HepG2 (cell line): Measurements from ENCODE around the gene CEP250. TPM values are rescaled to one million over a fixed set of nuclear protein-coding genes. Genes with fewer than 3 reads are reported as not detected.

ENCODE experiments used
- ATAC-seq: fragments of 200-7000 bp; cut with Tn5 transposase; 3 replicates; pipeline ENCODE4 v1.9.1; 2020; ENCODE audit warnings: mild to moderate bottlenecking, moderate library complexity
- BruUV-seq: library from RNA; stranded (reverse); fragments of 400-500 nt; replicated peaks from 2 replicates; lab custom pipeline; 2021; lab: Mats Ljungman, UMichigan
- CTCF ChIA-PET: fragments of 300-600 bp; formaldehyde crosslinking; extraction: SDS; loops from one replicate; lab custom pipeline; 2021; ENCODE audit warnings: low total read pairs, inconsistent platforms, low intra/inter-chr PET ratio; lab: Yijun Ruan, JAX
- POLR2A ChIA-PET: fragments of 350-600 bp; sonication (Branson Sonifier 250); formaldehyde crosslinking; loops from one replicate; lab custom pipeline; 2020; ENCODE audit warnings: antibody characterized with exemption, inconsistent platforms; lab: Yijun Ruan, JAX
- DNase-seq: peaks from one replicate; pipeline ENCODE4 v3.0.0-alpha.2; 2015; ENCODE audit warnings: low spot score
- FAIRE-seq: peaks from 3 replicates; lab custom pipeline; 2011; peaks lifted over from hg19 to GRCh38; lab: Jason Lieb, UNC
- H2AFZ ChIP-seq: one replicate; pipeline ENCODE4 v1.6.1; 2011; ENCODE audit warnings: low read length, inconsistent platforms
- H3K27ac ChIP-seq: fragments of 300-600 bp; 3 replicates; pipeline ENCODE4 v1.8.0; 2011; ENCODE audit warnings: mixed run types, mild to moderate bottlenecking, mixed read lengths, low read length, inconsistent platforms; ENCODE audit not compliant: insufficient read depth; ENCODE audit errors: extremely low read length
- H3K27me3 ChIP-seq, 2 experiments: fragments of 200-600 bp in 1 of 2; 2 replicates in 1 of 2; 3 replicates in 1 of 2; pipeline versions ENCODE4 v1.6.0 to v1.8.0; 2011; ENCODE audit warnings: low read length in 2 of 2, mild to moderate bottlenecking in 2 of 2, moderate library complexity in 2 of 2, inconsistent platforms in 1 of 2; ENCODE audit not compliant: insufficient read depth in 2 of 2, control insufficient read depth in 1 of 2
- H3K36me3 ChIP-seq, 2 experiments: fragments of 200-600 bp in 1 of 2; replicated peaks in 1 of 2; 2 replicates in 1 of 2; 3 replicates in 1 of 2; pipeline versions ENCODE4 v1.5.1 to v1.8.0; 2011; ENCODE audit warnings: low read length in 2 of 2, inconsistent platforms in 1 of 2; ENCODE audit not compliant: insufficient read depth in 2 of 2, control insufficient read depth in 1 of 2
- H3K4me1 ChIP-seq: 2 replicates; pipeline ENCODE4 v1.5.1; 2012; ENCODE audit warnings: low read length, inconsistent platforms; ENCODE audit not compliant: insufficient read depth
- H3K4me2 ChIP-seq: 2 replicates; pipeline ENCODE4 v1.6.0; 2011; ENCODE audit warnings: low read depth, low read length, inconsistent platforms
- H3K4me3 ChIP-seq, 3 experiments: fragments of 200-600 bp in 1 of 3; sonication (generic), shearing (Covaris generic) in 1 of 3; replicated peaks in 1 of 3; 2 replicates each; pipeline ENCODE4 v1.5.1; 2011 to 2016; ENCODE audit warnings: low read length in 3 of 3, inconsistent platforms in 2 of 3, low read depth in 2 of 3, mild to moderate bottlenecking in 2 of 3, control low read depth in 1 of 3, mixed read lengths in 1 of 3; ENCODE audit not compliant: insufficient read depth in 1 of 3
- H3K79me2 ChIP-seq: one replicate; pipeline ENCODE4 v1.6.1; 2011; ENCODE audit warnings: low read length, inconsistent platforms; ENCODE audit not compliant: insufficient read depth
- H3K9ac ChIP-seq: 2 replicates; pipeline ENCODE4 v1.6.0; 2011; ENCODE audit warnings: mild to moderate bottlenecking, low read depth, low read length, inconsistent platforms; ENCODE audit not compliant: insufficient read depth
- H3K9me3 ChIP-seq: 2 replicates; pipeline ENCODE4 v1.5.1; 2012; ENCODE audit warnings: mild to moderate bottlenecking, low read length
- H4K20me1 ChIP-seq: 2 replicates; pipeline ENCODE4 v1.6.0; 2011; ENCODE audit warnings: inconsistent platforms, mild to moderate bottlenecking, low read length, moderate library complexity; ENCODE audit not compliant: insufficient read depth
- AGO2 ChIP-seq: fragments of 200-400 bp; formaldehyde crosslinking; optimal IDR thresholded peaks from 2 replicates; pipeline ENCODE3; 2017; ENCODE audit warnings: mild to moderate bottlenecking, low read depth, low read length, moderate library complexity
- ATF7-NPFF ChIP-seq: sonication (generic); formaldehyde crosslinking; IDR thresholded peaks from 2 replicates; pipeline ENCODE4 v1.8.1; 2023; ENCODE audit warnings: mild to moderate bottlenecking, low read depth, missing genetic modification reagents, moderate library complexity
- DMAP1 ChIP-seq: IDR thresholded peaks from 2 replicates; pipeline ENCODE4 v1.6.1; 2016
- FIP1L1 ChIP-seq: fragments of 200-400 bp; formaldehyde crosslinking; IDR thresholded peaks from 2 replicates; pipeline ENCODE4 v1.6.1; 2018; ENCODE audit warnings: low read depth, mild to moderate bottlenecking, low read length, moderate library complexity, borderline replicate concordance; ENCODE audit not compliant: insufficient read depth
- GFI1 ChIP-seq: sonication (generic); formaldehyde crosslinking; IDR thresholded peaks from 2 replicates; pipeline ENCODE4 v1.5.0; 2020; ENCODE audit warnings: missing genetic modification reagents, mild to moderate bottlenecking, borderline replicate concordance
- HNF4A ChIP-seq: sonication (generic); formaldehyde crosslinking; IDR thresholded peaks from 2 replicates; pipeline ENCODE4 v1.4.0; 2020; ENCODE audit warnings: missing genetic modification reagents
- ISL2 ChIP-seq: sonication (generic); formaldehyde crosslinking; IDR thresholded peaks from 2 replicates; pipeline ENCODE4 v1.5.0; 2020; ENCODE audit warnings: missing genetic modification reagents
- JUN ChIP-seq: sonication (generic); formaldehyde crosslinking; IDR thresholded peaks from 2 replicates; pipeline ENCODE4 v1.4.0; 2020; ENCODE audit warnings: mild to moderate bottlenecking, missing genetic modification reagents
- PCBP2 ChIP-seq: fragments of 200-400 bp; formaldehyde crosslinking; optimal IDR thresholded peaks from 2 replicates; pipeline ENCODE3; 2018; ENCODE audit warnings: low read length, low read depth; ENCODE audit not compliant: poor library complexity, severe bottlenecking
- RBM39 ChIP-seq: fragments of 200-400 bp; formaldehyde crosslinking; IDR thresholded peaks from one replicate; pipeline ENCODE4 v1.6.1; 2018; ENCODE audit warnings: antibody characterized with exemption, mild to moderate bottlenecking, low read depth, low read length; ENCODE audit not compliant: poor library complexity, severe bottlenecking
- SRSF1 ChIP-seq: fragments of 200-400 bp; formaldehyde crosslinking; optimal IDR thresholded peaks from 2 replicates; pipeline ENCODE3; 2017; ENCODE audit warnings: mild to moderate bottlenecking, low read depth, low read length, moderate library complexity
- TAF15 ChIP-seq: fragments of 200-400 bp; formaldehyde crosslinking; IDR thresholded peaks from one replicate; pipeline ENCODE4 v1.6.1; 2018; ENCODE audit warnings: mild to moderate bottlenecking, low read depth, low read length; ENCODE audit not compliant: poor library complexity, severe bottlenecking
- XBP1 ChIP-seq: sonication (generic); formaldehyde crosslinking; IDR thresholded peaks from 2 replicates; pipeline ENCODE4 v1.5.0; 2020; ENCODE audit warnings: missing genetic modification reagents
- ZMYM4 ChIP-seq: sonication (generic); formaldehyde crosslinking; IDR thresholded peaks from 2 replicates; pipeline ENCODE4 v1.8.1; 2023; ENCODE audit warnings: mild to moderate bottlenecking, missing genetic modification reagents
- ZNF383 ChIP-seq: sonication (generic); formaldehyde crosslinking; IDR thresholded peaks from 2 replicates; pipeline ENCODE4 v1.4.0; 2020; ENCODE audit warnings: missing genetic modification reagents, mild to moderate bottlenecking, borderline replicate concordance
- ZNF570 ChIP-seq: sonication (generic); formaldehyde crosslinking; IDR thresholded peaks from 2 replicates; pipeline ENCODE4 v1.4.0; 2020; ENCODE audit warnings: mild to moderate bottlenecking, missing genetic modification reagents, borderline replicate concordance
- ZNF746 ChIP-seq: sonication (generic); formaldehyde crosslinking; IDR thresholded peaks from 2 replicates; pipeline ENCODE4 v1.8.0; 2022; ENCODE audit warnings: mild to moderate bottlenecking, missing genetic modification reagents
- ZNF878 ChIP-seq: sonication (generic); formaldehyde crosslinking; IDR thresholded peaks from 2 replicates; pipeline ENCODE4 v1.8.1; 2023; ENCODE audit warnings: mild to moderate bottlenecking, missing genetic modification reagents, moderate library complexity
- WGBS: methylation state at CpG from one replicate; pipeline ENCODE4 v1.1.6; 2017; ENCODE audit warnings: low lambda C conversion rate; 5-methylcytosine and 5-hydroxymethylcytosine counted together
- in situ Hi-C: cut with HindIII; loops from 2 replicates; pipeline ENCODE4 v1.10.0; 2017; ENCODE audit warnings: low pct_unique_long_range_greater_than_20kb; ENCODE audit not compliant: extremely low pct_ligation_motif_present
- intact Hi-C: fragments of 100-400 bp; cut with micrococcal nuclease; formaldehyde crosslinking; loops from one replicate; pipeline ENCODE4 v1.10.0; 2022; ENCODE audit not compliant: unreplicated experiment
- polyA plus RNA-seq, 8 experiments: library from polyadenylated mRNA; depleted of rRNA in 3 of 8; stranded (reverse) in 7 of 8; unstranded in 1 of 8; fragments of >200 nt; fragmentation: Illumina TruSeq in 4 of 8; extraction: Trizol in 4 of 8; gene quantifications; 2 replicates each; pipeline versions ENCODE4 v1.2.1 to v1.2.3, GENCODE V29; 2011 to 2016; ENCODE audit warnings: low read depth in 4 of 8, missing spikeins in 1 of 8, mixed read lengths in 1 of 8; ENCODE audit not compliant: insufficient read depth in 1 of 8
- total RNA-seq, 5 experiments: library from RNA; depleted of rRNA; stranded (reverse); fragments of >200 nt; fragmentation: Illumina TruSeq; extraction: Trizol; gene quantifications; 2 replicates each; pipeline ENCODE4 v1.2.3, GENCODE V29; 2016; ENCODE audit warnings: low read depth in 1 of 5
- TF ChIP-seq, protein P1 (sequence below): sonication (generic); formaldehyde crosslinking; IDR thresholded peaks from 2 replicates; pipeline ENCODE4 v1.5.1; 2020; ENCODE audit warnings: mild to moderate bottlenecking, missing genetic modification reagents, moderate library complexity
- TF ChIP-seq, protein P2 (sequence below): fragments of 450-650 bp; IDR thresholded peaks from 2 replicates; pipeline ENCODE4 v1.6.1; 2016

The CEP250 gene
- total and polyA plus RNA-seq, 2 of the 13 experiments (the other 11 are each of a cell fraction or from before 2014, with no cell fraction given): 28.8 to 55.3 TPM

DNA sequence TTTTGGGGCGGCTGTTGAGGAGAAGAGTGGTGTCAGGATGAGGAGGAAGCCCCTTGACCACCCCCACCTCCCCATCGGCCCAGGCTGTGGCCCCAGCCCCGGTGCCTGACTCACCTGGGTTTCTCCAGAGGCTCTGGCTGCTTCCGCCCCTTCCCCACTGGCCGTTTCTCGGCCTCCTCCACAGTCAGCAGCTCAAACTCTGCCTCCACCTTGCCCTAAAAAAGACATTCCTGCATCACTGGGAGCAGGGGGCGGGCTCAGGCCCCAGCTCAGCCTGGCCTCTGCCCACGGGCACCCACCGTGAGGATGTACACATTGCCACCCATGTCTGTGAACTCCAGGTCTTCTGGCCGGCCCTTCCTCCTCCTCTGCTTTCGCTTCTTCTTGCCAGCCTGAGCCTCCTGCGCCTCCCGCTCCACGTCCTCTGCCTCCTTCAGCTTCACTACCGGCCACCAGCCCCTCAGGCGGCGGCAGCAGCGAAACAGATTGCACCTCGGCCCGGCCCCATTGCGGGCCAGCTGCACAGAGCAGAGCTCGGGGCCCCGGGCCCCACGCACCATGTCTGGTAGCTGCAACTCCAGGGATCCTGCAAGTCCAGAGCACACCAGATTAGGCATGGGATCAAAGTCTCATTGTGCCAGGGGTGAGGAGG is 103.8 kb downstream of the CEP250 start:
- Histone ChIP-seq H2AFZ (no peak overlapping the region), H3K9ac (no peak overlapping the region), H3K4me3 (no peak overlapping the region), H3K36me3 (peaks cover 23 to 45% of the 10 kb centered on the region in 2 experiments), H3K4me2 (no peak overlapping the region), H4K20me1 (no peaks in the 10 kb centered on the region), H3K9me3 (no peaks in the 10 kb centered on the region), H3K27me3 (no peaks in the 10 kb centered on the region), H3K4me1 (peaks cover 9% of the 10 kb centered on the region; the same call in 1 of the 2 replicates), H3K27ac (no peak overlapping the region), H3K79me2 (no peaks in the 10 kb centered on the region)
- POLR2A ChIA-PET: interaction anchor here (0.9 to 1.5 kb wide), 3 partner anchors 17 to 92 kb away, joined by 3 to 5 read pairs (median 3); partner anchors contain the start of genes ERGIC3 and SPAG4
- intact Hi-C loops (no loop called here), in situ Hi-C loops (no loop called here)
- CTCF ChIA-PET: no interaction called here
- WGBS: 93% methylated on average over 24 of the region's 24 CpGs
- DNase-seq (no peak), ATAC-seq (no peak), FAIRE-seq (no peak)
- BruUV-seq: no TSS peak
- TF ChIP-seq ATF7-NPFF (CRISPR knock-in tag): no peak
- 0 out of 2 replicates have a peak, but pooled peaks have one; percentile 21 for TF ChIP-seq HNF4A (CRISPR knock-in tag)
- TF ChIP-seq, protein P1, sequence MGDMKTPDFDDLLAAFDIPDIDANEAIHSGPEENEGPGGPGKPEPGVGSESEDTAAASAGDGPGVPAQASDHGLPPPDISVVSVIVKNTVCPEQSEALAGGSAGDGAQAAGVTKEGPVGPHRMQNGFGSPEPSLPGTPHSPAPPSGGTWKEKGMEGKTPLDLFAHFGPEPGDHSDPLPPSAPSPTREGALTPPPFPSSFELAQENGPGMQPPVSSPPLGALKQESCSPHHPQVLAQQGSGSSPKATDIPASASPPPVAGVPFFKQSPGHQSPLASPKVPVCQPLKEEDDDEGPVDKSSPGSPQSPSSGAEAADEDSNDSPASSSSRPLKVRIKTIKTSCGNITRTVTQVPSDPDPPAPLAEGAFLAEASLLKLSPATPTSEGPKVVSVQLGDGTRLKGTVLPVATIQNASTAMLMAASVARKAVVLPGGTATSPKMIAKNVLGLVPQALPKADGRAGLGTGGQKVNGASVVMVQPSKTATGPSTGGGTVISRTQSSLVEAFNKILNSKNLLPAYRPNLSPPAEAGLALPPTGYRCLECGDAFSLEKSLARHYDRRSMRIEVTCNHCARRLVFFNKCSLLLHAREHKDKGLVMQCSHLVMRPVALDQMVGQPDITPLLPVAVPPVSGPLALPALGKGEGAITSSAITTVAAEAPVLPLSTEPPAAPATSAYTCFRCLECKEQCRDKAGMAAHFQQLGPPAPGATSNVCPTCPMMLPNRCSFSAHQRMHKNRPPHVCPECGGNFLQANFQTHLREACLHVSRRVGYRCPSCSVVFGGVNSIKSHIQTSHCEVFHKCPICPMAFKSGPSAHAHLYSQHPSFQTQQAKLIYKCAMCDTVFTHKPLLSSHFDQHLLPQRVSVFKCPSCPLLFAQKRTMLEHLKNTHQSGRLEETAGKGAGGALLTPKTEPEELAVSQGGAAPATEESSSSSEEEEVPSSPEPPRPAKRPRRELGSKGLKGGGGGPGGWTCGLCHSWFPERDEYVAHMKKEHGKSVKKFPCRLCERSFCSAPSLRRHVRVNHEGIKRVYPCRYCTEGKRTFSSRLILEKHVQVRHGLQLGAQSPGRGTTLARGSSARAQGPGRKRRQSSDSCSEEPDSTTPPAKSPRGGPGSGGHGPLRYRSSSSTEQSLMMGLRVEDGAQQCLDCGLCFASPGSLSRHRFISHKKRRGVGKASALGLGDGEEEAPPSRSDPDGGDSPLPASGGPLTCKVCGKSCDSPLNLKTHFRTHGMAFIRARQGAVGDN: peak; percentile 23; the same call in 1 of the 2 replicates
- TF ChIP-seq ZNF746: no peak
- no peak for TF ChIP-seq FIP1L1
- TF ChIP-seq RBM39: peak; percentile 24
- TF ChIP-seq, protein P2, sequence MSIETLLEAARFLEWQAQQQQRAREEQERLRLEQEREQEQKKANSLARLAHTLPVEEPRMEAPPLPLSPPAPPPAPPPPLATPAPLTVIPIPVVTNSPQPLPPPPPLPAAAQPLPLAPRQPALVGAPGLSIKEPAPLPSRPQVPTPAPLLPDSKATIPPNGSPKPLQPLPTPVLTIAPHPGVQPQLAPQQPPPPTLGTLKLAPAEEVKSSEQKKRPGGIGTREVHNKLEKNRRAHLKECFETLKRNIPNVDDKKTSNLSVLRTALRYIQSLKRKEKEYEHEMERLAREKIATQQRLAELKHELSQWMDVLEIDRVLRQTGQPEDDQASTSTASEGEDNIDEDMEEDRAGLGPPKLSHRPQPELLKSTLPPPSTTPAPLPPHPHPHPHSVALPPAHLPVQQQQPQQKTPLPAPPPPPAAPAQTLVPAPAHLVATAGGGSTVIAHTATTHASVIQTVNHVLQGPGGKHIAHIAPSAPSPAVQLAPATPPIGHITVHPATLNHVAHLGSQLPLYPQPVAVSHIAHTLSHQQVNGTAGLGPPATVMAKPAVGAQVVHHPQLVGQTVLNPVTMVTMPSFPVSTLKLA: no peak
- no peak for TF ChIP-seq GFI1
- TF ChIP-seq JUN: no peak
- TF ChIP-seq ZMYM4: no peak
- peak; percentile 93 for TF ChIP-seq AGO2
- TF ChIP-seq ZNF383 (CRISPR knock-in tag): no peak
- no peak for TF ChIP-seq ZNF878 (CRISPR knock-in tag)
- no peak for TF ChIP-seq ZNF570 (CRISPR knock-in tag)
- TF ChIP-seq ISL2: no peak
- no peak for TF ChIP-seq TAF15
- no peak for TF ChIP-seq PCBP2
- TF ChIP-seq DMAP1 (CRISPR knock-in tag): no peak
- TF ChIP-seq XBP1 (CRISPR knock-in tag): no peak
- TF ChIP-seq SRSF1: peak; percentile 5
